HEK293 (cell line): ENCODE data around the gene PSMB1.

ENCODE experiments used
- PRDM2 ChIP-seq: fragments of 450-650 bp; formaldehyde crosslinking; IDR thresholded peaks from 2 replicates; pipeline ENCODE4 v1.5.1; 2016; ENCODE audit warnings: missing biosample characterization, missing genetic modification characterization, borderline replicate concordance
- ZNF394 ChIP-seq: fragments of 450-650 bp; formaldehyde crosslinking; IDR thresholded peaks from 2 replicates; pipeline ENCODE4 v1.5.1; 2016; ENCODE audit warnings: missing biosample characterization, missing genetic modification characterization, mild to moderate bottlenecking, moderate library complexity, borderline replicate concordance
- ZNF658 ChIP-seq: fragments of 450-650 bp; formaldehyde crosslinking; IDR thresholded peaks from 2 replicates; pipeline ENCODE4; 2016; ENCODE audit warnings: missing biosample characterization, missing genetic modification characterization
- TF ChIP-seq, protein P1 (sequence below): fragments of 450-650 bp; formaldehyde crosslinking; IDR thresholded peaks from 2 replicates; pipeline ENCODE4 v1.5.1; 2016; ENCODE audit warnings: missing biosample characterization, missing genetic modification characterization
- TF ChIP-seq, protein P2 (sequence below): fragments of 450-650 bp; formaldehyde crosslinking; IDR thresholded peaks from 2 replicates; pipeline ENCODE4 v1.5.1; 2016; ENCODE audit warnings: missing biosample characterization, missing genetic modification characterization

- TF ChIP-seq PRDM2 (tag by site-specific recombination): no peak
- no peak for TF ChIP-seq ZNF394
- TF ChIP-seq, protein P1, sequence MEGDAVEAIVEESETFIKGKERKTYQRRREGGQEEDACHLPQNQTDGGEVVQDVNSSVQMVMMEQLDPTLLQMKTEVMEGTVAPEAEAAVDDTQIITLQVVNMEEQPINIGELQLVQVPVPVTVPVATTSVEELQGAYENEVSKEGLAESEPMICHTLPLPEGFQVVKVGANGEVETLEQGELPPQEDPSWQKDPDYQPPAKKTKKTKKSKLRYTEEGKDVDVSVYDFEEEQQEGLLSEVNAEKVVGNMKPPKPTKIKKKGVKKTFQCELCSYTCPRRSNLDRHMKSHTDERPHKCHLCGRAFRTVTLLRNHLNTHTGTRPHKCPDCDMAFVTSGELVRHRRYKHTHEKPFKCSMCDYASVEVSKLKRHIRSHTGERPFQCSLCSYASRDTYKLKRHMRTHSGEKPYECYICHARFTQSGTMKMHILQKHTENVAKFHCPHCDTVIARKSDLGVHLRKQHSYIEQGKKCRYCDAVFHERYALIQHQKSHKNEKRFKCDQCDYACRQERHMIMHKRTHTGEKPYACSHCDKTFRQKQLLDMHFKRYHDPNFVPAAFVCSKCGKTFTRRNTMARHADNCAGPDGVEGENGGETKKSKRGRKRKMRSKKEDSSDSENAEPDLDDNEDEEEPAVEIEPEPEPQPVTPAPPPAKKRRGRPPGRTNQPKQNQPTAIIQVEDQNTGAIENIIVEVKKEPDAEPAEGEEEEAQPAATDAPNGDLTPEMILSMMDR (tag by site-specific recombination): no peak
- TF ChIP-seq, protein P2, sequence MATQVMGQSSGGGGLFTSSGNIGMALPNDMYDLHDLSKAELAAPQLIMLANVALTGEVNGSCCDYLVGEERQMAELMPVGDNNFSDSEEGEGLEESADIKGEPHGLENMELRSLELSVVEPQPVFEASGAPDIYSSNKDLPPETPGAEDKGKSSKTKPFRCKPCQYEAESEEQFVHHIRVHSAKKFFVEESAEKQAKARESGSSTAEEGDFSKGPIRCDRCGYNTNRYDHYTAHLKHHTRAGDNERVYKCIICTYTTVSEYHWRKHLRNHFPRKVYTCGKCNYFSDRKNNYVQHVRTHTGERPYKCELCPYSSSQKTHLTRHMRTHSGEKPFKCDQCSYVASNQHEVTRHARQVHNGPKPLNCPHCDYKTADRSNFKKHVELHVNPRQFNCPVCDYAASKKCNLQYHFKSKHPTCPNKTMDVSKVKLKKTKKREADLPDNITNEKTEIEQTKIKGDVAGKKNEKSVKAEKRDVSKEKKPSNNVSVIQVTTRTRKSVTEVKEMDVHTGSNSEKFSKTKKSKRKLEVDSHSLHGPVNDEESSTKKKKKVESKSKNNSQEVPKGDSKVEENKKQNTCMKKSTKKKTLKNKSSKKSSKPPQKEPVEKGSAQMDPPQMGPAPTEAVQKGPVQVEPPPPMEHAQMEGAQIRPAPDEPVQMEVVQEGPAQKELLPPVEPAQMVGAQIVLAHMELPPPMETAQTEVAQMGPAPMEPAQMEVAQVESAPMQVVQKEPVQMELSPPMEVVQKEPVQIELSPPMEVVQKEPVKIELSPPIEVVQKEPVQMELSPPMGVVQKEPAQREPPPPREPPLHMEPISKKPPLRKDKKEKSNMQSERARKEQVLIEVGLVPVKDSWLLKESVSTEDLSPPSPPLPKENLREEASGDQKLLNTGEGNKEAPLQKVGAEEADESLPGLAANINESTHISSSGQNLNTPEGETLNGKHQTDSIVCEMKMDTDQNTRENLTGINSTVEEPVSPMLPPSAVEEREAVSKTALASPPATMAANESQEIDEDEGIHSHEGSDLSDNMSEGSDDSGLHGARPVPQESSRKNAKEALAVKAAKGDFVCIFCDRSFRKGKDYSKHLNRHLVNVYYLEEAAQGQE (tag by site-specific recombination): no peak
- no peak for TF ChIP-seq ZNF658 (tag by site-specific recombination)
Observed at GRCh38 chr6:170545405-170545804, 7.7 kb downstream of the PSMB1 start.
